HG03521 (cell line): ENCODE measurements around the gene SOSTDC1.

ENCODE experiments used
- ATAC-seq: cut with Tn5 transposase; IDR thresholded peaks from one replicate; pipeline ENCODE4 v1.9.1; 2021; ENCODE audit warnings: mild to moderate bottlenecking, moderate library complexity; ENCODE audit not compliant: unreplicated experiment

SOSTDC1 gene

DNA sequence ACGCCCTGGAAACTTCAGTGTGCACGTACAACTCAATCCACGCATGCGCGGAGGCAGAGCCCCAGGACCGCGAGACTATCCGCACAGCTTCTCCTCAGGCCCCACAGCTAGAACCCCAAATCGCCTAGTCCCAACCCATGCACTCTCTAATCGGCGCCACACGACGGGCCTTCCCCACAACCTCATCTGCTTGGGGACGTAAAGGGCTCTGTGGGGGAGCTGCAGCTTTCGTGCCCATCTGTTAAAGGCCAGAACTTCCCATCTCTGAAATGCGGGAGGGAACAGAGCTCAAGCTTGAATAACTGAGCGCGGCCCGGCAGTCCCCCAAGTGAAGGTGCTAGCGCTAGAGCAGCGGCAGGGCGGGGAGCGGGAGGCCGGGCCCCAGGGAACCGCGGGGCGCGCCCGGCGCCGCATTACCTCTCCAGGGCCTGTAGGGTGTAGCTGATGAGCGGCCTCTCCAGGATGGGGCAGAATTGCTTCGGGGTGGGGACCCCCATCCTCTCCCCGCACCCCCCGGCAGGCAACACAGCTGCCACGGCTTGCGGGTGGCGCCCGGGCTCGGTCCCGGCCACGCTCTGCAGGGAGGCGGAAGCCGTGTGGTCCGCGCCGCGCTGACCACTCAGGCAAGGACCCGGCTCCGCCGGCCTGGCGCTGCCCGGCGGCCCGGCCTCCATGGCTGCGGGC lies 44.7 kb downstream of the SOSTDC1 start:
- peak; percentile 93 for ATAC-seq

- no peak for ATAC-seq
These were observed 45.2 kb downstream of the SOSTDC1 start for GRCh38 chr7:16420329-16420648.

DNA sequence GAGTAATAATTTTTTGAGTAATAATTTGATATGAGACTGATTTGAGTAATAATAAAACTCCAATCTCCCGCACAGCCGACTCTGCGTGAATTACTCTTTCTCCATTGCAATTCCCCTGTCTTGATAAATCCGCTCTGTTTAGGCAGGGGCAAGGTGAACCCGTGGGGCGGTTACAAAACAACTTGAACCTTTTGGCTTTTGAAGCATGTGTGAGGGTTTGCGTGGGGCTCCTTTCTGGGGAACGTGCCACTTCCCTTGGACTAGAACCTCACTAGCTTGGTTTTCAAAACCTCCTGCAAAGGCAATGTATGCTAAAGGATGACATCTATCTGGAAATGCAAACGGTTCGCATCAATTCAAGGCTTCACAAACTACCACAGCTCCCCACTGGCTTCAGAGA lies 45.7 kb downstream of the SOSTDC1 start:
- no peak for ATAC-seq

DNA sequence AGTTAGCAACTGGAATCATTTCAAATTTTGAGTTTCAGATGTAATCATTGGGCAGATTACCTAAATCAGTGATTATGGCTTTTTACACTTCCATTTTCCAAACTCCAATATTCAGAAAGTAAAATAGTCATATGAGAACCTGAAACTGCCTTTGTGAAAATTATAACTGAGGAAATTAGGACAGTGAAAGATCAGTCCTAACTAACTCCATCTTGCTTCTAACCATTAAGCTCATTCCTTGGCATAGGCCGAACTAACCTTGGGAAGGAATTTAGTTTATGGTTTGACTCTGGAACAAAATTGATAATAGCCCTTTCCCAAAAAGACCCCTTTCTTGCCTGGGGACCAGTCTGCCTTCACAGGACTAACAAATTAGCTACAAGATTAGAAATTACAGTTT lies 46.4 kb downstream of the SOSTDC1 start:
- no peak for ATAC-seq

DNA sequence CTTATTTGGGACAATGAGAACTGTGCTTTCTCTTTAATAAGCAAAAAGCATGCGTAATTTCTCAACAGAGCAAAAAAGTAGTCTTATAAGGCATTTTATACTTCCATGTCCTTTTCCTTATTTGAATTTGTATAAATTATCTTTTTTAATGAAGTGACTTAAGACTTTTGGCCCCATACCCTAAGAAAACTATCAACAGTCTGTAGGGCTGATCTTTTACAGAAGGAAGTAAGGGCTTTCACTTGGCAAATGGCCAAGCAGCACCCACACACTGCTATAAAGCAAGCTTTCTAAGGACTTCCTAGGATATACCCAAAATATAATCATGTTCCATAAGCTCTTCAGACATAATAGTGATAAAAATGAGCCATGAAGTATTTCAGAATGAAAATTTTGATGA lies 47.6 kb downstream of the SOSTDC1 start:
- ATAC-seq: no peak

- no peak for ATAC-seq
These were observed 49.0 kb downstream of the SOSTDC1 start for GRCh38 chr7:16416289-16417282.

- ATAC-seq: no peak
These were observed 53.0 kb downstream of the SOSTDC1 start for GRCh38 chr7:16412274-16413254.
